Measurements from ENCODE around the gene ARL4A.

GRCh38 chr7:12684733-12685132 is 2.7 kb upstream of the ARL4A start:
- TF ChIP-seq, protein P1, sequence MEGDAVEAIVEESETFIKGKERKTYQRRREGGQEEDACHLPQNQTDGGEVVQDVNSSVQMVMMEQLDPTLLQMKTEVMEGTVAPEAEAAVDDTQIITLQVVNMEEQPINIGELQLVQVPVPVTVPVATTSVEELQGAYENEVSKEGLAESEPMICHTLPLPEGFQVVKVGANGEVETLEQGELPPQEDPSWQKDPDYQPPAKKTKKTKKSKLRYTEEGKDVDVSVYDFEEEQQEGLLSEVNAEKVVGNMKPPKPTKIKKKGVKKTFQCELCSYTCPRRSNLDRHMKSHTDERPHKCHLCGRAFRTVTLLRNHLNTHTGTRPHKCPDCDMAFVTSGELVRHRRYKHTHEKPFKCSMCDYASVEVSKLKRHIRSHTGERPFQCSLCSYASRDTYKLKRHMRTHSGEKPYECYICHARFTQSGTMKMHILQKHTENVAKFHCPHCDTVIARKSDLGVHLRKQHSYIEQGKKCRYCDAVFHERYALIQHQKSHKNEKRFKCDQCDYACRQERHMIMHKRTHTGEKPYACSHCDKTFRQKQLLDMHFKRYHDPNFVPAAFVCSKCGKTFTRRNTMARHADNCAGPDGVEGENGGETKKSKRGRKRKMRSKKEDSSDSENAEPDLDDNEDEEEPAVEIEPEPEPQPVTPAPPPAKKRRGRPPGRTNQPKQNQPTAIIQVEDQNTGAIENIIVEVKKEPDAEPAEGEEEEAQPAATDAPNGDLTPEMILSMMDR (IDR thresholded peaks at IDR 0.05): no peak
- no peak for TF ChIP-seq POLR2A (IDR thresholded peaks at IDR 0.05)
